Jurkat, Clone E6-1 (cell line): Measurements from ENCODE around the gene LTBP1.
A peak's percentile ranks its signal among the peaks of the same experiment; 100 is the strongest.
"Not testable (repeated sequence)": the region's sequence is repeated elsewhere in the genome, so short reads cannot be mapped to it uniquely, and the experiment has no call there.

Experiments used
- DNase-seq: peaks from one replicate; pipeline ENCODE4 v3.0.0-alpha.2; 2011; ENCODE audit warnings: low read depth, low spot score
- H3K4me3 ChIP-seq: 2 replicates; pipeline ENCODE4 v1.5.1; 2011; ENCODE audit warnings: mild to moderate bottlenecking, low read length, control low read depth, moderate library complexity

The LTBP1 gene

DNA sequence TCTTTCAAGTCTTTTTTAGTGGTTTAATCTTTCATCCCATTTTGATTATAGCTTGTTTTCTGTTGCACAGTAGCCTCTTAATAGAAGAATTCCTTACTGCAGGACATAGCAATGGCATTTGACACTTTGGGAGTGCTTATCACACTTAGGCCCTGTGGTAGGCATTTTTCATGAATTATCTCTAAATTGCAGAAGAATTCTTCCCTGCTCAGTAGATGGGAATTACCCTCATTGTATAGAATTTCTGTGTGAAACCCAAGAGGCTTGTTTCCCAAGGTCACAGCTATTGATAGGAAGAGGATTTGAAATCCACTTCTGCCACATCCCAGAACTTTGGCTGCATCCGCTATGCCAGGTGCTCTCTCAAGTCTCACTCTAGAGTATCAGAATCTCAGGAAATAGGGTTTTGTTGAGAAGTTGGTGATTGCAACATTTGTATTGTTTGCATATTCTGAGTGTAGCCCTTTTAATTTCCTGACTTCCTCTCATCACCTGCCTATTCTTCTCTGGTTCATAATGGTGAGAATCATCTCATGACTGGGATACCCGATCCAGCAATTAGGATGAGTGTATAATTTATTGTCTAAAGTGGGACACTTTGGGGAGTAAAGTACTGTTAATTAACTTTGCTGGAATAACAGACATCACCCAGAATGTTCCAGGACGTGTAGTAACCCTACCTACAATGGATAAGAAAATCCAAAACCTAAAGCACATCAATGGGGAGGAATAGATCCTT lies 274.5 kb downstream of the LTBP1 start:
- no peak for DNase-seq
- H3K4me3 ChIP-seq, result no peak overlapping the region

DNA sequence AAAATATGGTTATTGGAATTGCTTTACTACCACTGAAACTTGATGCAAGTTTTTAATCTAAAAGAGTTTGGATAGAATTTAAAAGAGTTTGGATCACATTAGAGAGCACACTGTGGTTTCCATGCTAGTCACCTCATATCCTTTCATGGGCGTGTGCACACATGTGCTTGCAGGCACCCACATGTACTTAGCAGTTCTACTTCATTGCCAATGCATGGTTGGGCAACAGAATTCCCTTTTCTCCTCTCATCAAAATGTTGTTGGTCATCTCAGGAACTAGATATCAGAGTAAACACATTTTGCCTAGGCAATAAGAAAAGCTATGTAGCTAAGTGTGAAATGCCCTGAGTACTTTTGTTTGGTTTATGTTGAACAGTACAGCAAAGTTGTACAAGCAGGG lies 275.6 kb downstream of the LTBP1 start:
- DNase-seq, result peak; percentile 2
- H3K4me3 ChIP-seq, result no peak overlapping the region

DNA sequence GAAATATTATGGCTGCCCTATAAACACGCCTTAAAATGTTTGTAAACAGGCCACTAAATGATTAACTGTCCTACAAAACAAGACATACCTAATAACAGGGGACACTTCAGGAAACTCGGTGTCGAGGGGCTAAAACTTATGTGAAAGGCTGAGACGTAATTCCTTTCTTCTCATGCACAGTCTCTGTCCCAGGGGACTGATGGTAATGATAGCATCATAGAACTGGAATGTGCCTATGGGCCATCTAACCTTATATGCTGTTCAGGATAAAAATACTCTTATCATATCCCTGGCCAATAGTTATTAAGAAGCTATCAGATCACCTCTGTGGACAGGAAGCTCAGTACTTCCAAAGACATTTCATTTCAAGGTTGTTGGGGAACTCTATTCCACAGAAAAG lies 277.1 kb downstream of the LTBP1 start:
- no peak for DNase-seq

DNA sequence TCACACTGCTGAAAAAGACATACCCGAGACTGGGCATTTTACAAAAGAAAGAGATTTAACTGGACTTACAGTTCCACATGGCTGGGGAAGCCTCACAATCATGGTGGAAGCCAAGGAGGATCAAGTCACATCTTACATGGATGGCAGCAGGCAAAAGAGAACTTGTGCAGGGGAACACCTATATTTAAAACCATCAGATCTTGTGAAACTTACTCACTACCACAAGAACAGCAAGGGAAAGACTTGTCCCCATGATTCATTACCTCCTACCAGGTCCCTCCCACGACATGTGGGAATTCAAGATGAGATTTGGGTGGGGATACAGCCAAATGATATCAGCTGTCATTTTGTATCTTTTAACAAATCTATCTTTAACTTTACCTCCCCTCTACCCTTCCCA lies 278.6 kb downstream of the LTBP1 start:
- DNase-seq, result no peak
- H3K4me3 ChIP-seq, result no peak overlapping the region

More for the DNA sequence above, 277.1 kb downstream of the LTBP1 start:
- H3K4me3 ChIP-seq, result no peak overlapping the region

DNA sequence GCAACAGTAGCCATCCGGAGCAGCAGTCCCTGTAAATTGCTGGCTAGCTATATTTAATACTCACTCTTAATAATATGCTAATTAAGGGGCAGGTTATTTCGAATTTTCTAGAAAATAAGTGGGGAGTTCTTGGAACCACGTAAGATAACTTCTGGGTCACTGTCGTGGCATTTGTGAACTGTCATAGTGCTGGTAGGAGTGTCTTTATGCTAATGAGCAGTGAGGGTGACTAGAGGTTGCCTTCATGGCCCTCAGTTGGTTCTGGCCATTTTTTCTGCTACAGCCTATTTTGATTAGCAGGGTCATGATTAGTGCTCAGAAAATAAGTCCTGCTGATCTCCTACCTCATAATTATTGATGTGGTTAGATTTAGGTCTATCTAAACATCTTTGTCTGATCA lies 279.8 kb downstream of the LTBP1 start:
- no peak overlapping the region for H3K4me3 ChIP-seq

DNA sequence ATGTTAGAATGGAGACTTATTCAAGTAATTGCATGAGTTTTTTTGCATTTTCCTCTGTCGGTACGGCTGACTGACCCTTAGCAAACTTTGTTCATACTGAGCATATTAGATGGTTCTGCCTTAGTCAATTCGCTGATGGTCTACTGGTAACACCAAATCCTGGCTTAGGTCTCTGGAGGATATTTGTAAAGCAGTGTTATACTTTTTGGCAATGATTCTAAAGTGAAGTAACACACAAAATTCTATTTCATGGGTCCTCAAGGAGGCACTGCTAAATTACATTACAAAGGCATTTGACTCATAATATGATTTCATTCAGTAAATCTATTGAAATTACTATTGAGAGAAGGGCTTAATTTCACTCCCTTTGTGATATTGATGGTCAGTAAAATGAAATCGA lies 282.9 kb downstream of the LTBP1 start:
- H3K4me3 ChIP-seq, result no peak overlapping the region
- DNase-seq, result no peak

More for the DNA sequence above, 279.8 kb downstream of the LTBP1 start:
- DNase-seq, result no peak

DNA sequence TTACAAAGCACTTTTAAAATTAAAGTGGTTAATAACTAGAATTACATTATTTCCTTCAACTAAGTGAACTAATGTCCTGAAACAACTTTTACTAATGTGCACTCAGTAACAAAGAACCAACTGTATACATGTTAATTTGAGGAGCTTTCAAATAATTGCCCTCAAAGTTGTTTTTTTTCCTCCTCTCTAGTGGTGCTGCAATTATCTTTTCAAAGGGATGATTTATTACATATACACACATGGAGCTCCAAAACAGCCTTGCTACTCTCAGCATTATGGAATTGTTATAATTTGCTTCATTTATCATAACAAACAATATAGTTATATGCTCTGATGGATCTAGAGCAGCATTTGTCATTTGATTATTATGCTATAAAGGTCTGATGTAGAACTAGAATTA lies 283.4 kb downstream of the LTBP1 start:
- no peak for DNase-seq
- H3K4me3 ChIP-seq, result no peak overlapping the region

DNA sequence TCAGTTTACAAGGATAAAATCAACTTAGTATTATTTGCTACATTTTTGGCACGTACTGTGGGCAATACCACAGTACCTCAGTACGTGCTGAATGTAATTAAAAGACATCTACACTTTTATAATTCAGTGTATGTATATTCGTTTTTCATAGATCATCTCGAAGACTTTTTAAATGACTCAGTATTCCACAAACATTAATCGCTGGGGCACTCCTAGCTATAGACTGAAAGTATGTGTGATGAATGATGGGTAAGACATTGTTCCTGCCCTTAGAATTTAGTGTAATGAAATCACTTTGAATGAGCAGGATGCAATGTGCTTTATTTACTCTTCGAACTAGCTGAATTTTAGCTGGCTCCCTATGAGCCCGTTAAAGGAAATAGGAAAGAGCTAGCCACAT lies 284.1 kb downstream of the LTBP1 start:
- no peak for DNase-seq
- no peak overlapping the region for H3K4me3 ChIP-seq

DNA sequence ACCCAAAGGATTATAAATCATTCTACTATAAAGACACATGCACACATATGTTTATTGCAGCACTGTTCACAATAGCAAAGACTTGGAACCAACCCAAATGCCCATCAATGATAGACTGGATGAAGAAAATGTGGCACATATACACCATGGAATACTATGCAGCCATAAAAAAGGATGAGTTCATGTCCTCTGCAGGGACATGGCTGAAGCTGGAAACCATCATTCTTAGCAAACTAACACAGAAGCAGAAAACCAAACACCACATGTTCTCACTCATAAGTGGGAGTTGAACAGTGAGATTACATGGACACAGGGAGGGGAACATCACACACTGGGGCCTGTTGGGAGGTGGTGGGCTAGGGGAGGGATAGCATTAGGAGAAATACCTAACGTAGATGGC lies 288.8 kb downstream of the LTBP1 start:
- DNase-seq, H3K4me3 ChIP-seq: not testable (repeated sequence)

DNA sequence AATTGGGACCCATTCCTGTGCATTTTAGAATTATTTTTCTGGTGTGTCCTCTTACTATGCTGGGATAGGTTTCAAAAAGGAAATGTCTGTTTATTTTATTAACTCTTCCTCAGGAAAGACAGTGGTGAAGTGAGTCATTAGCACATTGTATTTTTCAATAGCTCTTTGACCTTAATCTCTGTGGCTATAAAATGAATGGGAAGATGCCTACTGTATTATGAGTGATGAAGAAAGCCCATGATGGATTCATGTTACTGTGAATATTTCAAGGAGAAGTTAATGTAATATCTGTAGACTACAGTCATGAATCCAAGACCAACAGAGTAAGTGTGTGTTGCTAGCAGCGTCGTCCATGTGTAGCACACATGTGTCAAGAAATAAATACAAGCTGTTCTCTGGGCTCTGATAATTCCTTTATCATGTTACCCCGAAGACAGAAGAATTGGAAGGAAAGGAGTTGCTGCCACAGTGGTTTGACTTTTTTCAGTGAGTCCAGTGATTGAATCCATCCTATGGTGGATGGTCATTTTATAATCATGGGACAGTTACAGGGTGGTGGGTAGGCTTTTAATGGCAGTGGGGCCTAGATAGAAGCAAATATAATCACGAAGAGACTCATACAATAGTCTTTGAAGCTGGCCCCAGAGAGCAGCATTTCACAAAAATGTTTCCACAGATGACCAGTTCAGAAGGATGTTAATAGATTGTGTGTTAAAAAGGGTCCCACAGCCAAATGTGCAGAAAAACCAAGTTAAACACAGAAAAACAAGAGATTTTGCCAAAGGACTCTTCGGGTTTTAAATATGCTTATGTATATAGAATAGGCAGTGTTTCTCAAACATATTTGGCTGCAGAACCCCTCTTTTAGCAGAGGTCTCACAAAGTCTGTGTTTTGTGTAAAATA lies 290.0 kb downstream of the LTBP1 start:
- DNase-seq, result no peak
- H3K4me3 ChIP-seq, result no peak overlapping the region

DNA sequence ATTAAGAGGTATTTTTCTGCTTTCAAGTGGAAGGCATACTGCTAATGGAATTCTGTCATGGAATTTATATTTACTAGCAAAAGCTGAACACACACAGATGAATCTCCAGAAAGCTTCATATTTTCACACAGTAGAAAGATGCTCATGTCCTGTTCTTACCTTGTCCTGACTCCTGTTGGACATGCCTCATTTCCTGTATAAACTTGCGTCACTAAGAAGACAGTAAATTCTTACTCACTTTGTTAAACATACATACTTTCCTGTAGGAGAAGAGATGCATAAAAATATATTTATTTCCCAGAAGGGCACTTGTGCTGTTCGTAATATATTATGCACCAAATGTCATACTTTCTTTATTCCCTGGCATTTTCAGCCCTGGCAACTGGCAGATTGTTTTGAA lies 291.4 kb downstream of the LTBP1 start:
- DNase-seq, result no peak
- no peak overlapping the region for H3K4me3 ChIP-seq

DNA sequence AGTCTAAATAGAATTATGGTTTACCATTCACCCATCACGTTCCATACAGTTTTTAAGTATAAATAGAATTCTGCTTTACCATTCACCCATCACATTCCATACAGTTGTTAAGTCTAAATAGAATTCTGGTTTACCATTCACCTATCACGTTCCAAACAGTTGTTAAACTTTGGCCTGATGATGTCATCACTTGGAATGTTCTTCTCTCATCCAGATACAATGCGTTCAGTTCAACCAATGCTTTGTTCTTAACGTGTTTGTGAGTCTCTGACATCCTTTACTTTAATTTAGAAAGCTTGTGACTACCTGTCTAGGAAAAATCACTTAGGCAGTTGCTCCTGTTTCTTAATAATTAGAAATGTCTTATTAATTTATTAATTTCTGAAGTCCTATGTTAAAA lies 293.4 kb downstream of the LTBP1 start:
- H3K4me3 ChIP-seq, result no peak overlapping the region
- no peak for DNase-seq

DNA sequence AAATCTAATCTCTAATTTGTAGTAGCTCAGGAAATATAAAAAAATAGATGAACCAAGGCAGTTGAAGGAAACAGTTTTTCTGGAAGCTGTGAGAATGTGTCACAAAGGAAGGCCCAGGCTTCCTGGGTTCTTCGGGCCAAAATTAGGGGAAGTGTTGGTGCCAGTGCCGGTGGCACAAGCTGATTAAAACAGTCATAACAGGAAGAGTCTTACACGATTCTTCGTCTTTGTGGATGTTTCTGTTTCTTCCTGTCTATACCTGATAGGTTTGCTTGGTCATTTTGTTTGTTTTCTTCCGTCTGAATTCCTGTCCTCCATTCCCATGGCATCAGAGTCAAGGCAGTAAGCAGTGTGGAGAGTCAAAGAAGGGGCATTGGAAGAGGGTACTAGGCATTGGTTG lies 294.3 kb downstream of the LTBP1 start:
- no peak for DNase-seq
- H3K4me3 ChIP-seq, result no peak overlapping the region

DNA sequence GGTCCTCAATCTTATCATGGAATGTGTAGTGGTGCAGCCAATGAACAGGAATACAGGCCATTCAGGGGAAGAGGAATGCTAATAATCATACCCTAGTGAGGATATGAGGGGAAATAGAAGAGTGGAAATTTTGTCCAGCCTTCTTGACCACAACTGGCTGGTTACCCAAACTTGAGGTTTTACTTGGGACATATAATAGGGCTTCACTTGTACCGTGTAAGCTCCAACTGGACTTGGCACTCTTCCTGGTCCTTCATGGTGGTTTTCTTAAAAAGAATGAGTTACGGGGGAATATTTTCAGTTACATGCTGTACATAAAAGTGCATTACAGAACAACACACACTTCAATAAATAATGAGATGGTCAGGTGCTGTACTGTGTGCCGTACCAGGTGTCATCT lies 294.8 kb downstream of the LTBP1 start:
- no peak overlapping the region for H3K4me3 ChIP-seq
- DNase-seq, result no peak

DNA sequence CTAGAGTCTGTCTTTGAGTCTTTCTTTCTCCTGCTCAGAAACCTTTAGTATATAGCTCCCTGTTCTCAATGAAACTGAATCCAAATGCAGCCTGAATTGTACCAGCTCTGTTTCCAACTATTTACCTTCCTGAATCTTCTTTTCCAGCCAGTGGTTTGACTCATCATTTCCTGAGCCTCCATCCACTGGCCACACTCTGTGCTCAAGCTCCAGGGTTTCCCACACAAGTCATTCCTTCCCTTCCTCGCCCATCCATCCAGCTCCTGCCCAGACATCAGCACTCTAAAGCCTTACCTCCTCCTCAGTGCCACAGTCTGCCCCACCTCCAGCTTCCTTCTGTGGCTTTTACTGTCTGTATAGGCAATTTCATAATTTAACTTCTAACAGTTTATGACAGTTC lies 296.1 kb downstream of the LTBP1 start:
- H3K4me3 ChIP-seq, result no peak overlapping the region
- no peak for DNase-seq

DNA sequence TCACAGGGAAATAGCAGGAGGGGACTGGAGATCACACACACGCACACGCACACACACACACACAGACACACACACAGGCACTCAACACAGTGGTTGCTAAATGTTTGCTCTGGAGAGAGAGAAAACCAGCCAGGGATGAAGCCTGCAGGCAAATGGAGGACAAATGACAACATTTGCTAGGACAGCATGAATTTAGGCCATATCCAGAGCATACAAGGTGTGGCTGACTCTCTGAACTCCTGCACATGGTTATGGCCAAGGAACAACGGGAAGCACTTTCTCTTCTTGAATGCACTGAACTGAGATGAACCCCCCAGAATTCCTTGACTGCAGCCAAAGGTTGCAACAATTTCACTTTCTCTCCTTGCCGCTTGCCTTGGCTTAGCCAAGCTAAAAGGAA lies 299.7 kb downstream of the LTBP1 start:
- no peak for DNase-seq
- no peak overlapping the region for H3K4me3 ChIP-seq

DNA sequence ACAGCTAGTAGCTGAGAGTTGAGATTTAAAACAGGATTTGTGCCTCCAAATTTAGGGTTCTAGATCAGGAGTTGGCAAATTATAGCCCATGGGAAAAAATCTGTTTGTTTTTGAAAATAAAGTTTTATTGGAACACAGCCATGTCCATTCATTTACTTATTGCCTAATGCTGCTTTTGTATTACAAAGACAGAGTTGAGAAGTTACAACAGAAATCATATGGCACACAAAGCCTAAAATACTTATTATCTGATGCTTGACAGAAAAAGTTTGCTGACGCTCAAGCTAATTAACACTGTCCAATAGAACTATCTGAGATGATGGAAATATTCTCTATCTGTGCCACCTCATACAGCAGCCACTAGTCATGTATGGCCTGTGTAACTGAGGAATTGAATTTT lies 300.6 kb downstream of the LTBP1 start:
- no peak overlapping the region for H3K4me3 ChIP-seq
- no peak for DNase-seq

DNA sequence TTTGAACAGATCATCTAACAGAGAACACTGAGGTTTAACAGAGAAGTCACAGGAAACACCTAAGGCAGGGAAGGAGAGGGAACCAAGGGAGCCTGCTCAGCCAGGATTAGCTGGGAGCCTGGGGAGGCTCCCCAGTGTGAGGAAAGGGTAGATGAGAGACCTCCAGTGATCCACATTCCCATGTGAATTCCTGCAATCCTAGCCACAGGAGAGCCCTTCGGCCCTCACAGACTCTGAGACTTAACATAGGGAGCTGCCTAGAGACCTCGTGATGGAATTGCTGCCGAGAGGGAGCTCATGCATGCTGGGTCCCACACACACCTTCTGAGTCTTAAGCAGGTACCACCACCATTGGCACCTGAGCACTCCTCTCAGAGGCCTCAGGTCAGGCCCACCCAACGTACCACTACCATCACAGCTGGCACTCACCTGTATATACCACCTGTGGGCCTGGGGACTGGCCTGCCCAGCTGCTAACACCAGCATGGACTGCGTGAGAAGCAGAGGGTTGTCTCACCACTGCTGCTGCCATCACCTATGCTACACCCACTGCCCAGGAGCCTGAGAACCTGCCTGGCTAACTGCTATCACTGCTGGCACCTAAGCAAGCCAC lies 303.8 kb downstream of the LTBP1 start:
- no peak overlapping the region for H3K4me3 ChIP-seq
- no peak for DNase-seq

DNA sequence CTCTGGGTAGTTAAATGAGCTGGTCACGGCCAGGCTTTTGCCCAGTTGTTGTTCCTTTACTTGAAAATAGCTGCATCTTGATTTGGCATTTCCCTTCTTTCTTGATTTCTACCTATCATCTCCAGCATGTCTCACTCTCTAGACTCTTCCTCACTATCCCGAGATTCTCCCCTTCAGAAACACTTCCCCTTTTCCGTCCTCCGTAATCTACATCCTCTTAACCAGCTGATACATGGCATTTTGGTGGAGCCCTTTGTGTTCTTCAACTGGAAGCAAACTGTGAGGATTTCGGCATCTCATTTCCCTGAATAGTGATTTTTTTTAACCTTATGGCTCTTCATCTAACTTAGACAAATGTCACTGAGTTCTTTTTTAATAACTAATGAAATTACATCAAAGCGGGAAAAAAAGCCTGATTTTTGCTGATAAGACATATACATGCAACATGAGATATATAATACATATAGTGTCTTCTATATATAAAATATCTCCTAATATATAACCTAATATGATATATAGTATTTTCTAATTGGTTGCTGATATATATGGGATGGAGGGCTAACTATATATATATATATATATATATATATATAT lies 309.5 kb downstream of the LTBP1 start:
- no peak overlapping the region for H3K4me3 ChIP-seq

DNA sequence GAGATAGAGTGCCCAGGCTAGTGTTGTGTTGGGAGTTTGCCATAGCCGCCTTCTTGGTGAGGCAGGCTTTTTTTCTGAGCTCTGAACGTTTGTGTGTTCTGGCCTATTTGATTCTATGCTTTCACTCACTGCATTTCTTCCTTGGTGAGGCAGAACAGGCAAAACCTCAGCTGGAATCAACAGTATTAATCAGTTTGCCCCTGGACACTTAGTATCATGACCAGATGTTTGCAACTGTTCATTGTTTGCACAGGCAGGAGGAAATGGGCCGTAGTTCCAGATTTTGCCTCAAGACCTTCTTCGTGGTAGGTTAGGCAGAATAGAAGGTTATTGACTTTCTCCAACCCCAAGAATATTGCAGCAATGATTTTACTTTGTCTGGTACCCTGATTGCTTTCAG lies 311.6 kb downstream of the LTBP1 start:
- no peak for DNase-seq
- H3K4me3 ChIP-seq, result no peak overlapping the region

More for the DNA sequence above, 309.5 kb downstream of the LTBP1 start:
- DNase-seq, result no peak
